Measurements from ENCODE around the gene RUSF1.
"Not testable (repeated sequence)": the region's sequence is repeated elsewhere in the genome, so short reads cannot be mapped to it uniquely, and the experiment has no call there.

RUSF1 gene

GRCh38 chr16:31487071-31487719 is 21.0 kb downstream of the RUSF1 start:
- no peak for DNase-seq (ENCODE audit: low read depth)

DNA sequence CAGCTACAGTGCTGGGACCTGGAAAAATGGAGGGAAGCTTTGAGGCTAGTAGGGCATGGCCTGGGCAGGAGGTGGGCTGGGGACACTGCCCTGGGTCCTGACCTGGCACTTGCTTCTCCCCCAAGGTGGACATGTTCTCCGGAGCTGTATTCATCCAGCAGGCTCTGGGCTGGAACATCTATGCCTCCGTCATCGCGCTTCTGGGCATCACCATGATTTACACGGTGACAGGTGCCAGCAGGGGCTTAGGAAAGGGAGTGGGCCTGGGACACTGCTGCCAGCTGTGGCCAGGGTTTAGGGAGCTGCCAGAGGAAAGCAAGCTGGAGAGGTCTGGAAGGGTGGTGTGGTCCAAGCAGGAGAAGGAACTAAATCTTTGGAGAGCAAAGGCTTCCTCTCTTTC is 22.1 kb downstream of the RUSF1 start:
- DNase-seq (ENCODE audit: low read depth) = no peak

- no peak for DNase-seq (ENCODE audit: low read depth)
Observed at GRCh38 chr16:31485571-31485970, 22.6 kb downstream of the RUSF1 start.

DNA sequence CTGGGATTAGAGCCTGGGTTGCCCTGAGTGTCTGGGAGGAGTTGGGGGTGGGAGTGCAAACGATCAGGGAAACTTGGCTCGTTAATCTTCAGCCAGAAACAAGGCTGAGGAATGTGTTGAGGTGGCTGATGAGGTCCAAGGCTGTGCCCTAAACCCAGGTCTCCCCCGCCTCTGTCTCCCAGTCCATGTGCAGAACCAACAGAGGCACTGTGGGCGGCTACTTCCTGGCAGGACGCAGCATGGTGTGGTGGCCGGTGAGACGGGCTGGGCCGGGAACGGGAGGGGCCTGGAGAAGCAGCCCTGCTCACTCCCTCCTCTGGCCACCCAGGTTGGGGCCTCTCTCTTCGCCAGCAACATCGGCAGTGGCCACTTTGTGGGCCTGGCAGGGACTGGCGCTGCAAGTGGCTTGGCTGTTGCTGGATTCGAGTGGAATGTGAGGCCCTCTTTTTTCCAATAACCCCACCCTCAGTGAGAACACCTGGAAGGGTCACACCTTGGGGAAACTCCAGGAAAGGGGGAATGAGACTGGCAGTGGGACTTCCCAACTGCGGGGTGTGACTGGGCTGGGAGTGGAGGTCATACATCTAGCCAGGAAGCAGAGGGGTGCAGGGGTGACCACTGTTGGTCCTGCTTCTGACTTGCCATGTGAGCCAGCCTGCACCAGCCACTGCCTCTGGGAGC is 23.6 kb downstream of the RUSF1 start:
- DNase-seq (ENCODE audit: low read depth) = no peak

GRCh38 chr16:31484048-31484447 is 24.1 kb downstream of the RUSF1 start:
- DNase-seq (ENCODE audit: low read depth) = not testable (repeated sequence)

DNA sequence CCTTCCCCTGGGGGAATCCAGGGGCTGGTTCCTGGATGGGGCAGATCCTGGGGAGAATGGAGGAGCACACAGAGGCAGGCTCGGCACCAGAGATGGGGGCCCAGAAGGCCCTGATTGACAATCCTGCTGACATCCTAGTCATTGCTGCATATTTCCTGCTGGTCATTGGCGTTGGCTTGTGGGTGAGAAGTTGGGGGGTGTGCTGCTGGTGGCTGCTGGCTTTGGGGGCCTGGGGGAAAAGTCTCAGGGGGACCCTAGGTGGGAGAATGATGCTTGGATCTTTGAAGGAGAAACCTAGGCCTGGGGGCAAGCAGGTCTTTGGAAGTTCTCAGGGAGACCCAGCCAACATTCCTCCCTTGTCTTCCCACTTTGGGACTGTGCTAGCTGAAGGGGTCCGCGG is 25.1 kb downstream of the RUSF1 start, which contains the start of gene SLC5A2:
TSS of gene SLC5A2 (plus strand) at position 43 of the 400 bp plus-strand sequence. CDS start at position 57, 14 bp downstream.
- no peak for DNase-seq (ENCODE audit: low read depth)

GRCh38 chr16:31480851-31481536 is 27.2 kb downstream of the RUSF1 start:
- DNase-seq (ENCODE audit: low read depth) = no peak

DNA sequence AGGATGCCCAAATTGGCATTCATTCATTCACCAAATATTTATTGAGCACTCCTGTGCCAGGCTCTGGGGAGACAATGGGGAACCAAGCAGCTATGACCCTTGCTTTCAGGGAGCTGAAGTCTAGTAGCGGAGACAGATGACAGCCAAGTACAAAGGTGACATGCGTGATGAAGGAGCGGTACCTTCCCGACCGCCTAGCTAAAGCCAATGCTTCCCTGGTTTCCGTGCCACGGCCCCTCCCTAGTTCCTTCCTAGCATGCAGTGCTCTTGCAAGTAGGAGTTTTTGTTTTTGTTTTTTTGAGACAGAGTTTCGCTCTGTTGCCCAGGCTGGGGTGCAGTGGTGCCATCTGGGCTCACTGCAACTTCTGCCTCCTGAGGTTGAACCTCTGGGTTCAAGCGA is 28.4 kb downstream of the RUSF1 start:
- no peak for DNase-seq (ENCODE audit: low read depth)

- DNase-seq (ENCODE audit: low read depth) = no peak
Observed at GRCh38 chr16:31478956-31479355, 29.2 kb downstream of the RUSF1 start.

GRCh38 chr16:31477220-31478216 is 30.7 kb downstream of the RUSF1 start:
- DNase-seq (ENCODE audit: low read depth) = no peak

DNA sequence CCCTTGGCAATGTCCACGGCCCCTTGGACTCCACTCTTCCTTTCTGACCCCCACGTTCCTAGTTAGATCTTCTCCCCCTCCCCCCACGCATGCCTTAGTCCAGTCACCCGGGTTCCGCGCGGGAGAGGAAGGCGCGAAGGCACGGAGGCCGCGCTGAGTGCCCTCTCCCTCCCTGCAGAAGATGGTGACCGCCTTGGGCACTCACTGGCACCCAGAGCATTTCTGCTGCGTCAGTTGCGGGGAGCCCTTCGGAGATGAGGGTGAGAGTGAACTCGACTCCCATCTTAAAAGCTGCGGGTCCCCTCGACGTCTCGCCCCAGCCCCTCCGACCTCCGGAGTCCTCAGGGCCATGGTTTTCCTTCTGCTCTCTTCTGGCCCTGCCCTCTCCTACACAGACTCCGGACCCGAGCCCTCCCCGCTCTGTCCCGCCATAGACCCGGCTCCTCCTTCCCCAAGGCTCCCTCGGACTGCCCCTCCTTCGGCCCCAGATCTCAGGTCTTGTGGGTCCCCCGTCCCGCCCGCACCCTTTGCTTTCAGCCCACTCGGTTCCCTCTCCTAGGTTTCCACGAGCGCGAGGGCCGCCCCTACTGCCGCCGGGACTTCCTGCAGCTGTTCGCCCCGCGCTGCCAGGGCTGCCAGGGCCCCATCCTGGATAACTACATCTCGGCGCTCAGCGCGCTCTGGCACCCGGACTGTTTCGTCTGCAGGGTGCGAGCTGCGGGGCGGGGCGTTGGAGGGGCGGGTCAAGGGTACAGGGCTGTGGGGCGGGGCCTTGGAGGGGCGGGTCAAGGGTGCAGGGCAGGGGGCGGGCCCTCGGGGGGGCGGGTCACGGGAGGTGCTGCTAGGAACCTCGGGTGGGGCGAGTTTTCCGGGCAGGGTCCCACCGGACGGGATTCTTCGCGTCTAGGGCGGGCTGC is 31.6 kb downstream of the RUSF1 start:
- peak; percentile 81 for DNase-seq (ENCODE audit: low read depth)

DNA sequence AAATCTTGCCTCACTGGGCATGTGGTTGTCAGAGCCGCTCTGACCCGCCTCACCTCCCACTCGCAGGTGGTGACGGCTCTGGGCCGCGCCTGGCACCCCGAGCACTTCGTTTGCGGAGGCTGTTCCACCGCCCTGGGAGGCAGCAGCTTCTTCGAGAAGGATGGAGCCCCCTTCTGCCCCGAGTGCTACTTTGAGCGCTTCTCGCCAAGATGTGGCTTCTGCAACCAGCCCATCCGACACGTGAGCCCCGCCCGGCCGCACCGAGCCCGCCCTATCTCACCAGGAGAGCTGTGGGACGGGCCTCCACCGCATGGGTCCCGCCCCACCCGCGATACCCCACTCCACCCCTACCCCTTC is 32.3 kb downstream of the RUSF1 start:
- DNase-seq (ENCODE audit: low read depth) = no peak

GRCh38 chr16:31474773-31475738 is 33.1 kb downstream of the RUSF1 start:
- no peak for DNase-seq (ENCODE audit: low read depth)

DNA sequence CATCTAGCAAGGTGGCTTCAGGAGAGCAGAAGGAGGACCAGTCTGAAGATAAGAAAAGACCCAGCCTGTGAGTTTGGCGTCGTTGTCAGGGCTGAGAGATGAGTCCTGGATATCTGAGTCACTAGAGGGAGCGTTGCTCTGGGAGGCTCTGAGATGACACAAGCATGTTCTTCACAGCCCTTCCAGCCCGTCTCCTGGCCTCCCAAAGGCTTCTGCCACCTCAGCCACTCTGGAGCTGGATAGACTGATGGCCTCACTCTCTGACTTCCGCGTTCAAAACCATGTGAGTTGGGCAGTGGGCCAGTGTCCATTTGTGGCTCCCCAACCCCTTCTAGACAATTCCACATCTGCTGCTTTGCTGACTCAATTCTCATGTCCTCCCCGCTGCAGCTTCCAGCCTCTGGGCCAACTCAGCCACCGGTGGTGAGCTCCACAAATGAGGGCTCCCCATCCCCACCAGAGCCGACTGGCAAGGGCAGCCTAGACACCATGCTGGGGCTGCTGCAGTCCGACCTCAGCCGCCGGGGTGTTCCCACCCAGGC is 33.9 kb downstream of the RUSF1 start:
- DNase-seq (ENCODE audit: low read depth) = no peak

GRCh38 chr16:31473264-31473984 is 34.8 kb downstream of the RUSF1 start:
- no peak for DNase-seq (ENCODE audit: low read depth)

- DNase-seq (ENCODE audit: low read depth) = no peak
Observed at GRCh38 chr16:31472709-31473203, 35.4 kb downstream of the RUSF1 start.

DNA sequence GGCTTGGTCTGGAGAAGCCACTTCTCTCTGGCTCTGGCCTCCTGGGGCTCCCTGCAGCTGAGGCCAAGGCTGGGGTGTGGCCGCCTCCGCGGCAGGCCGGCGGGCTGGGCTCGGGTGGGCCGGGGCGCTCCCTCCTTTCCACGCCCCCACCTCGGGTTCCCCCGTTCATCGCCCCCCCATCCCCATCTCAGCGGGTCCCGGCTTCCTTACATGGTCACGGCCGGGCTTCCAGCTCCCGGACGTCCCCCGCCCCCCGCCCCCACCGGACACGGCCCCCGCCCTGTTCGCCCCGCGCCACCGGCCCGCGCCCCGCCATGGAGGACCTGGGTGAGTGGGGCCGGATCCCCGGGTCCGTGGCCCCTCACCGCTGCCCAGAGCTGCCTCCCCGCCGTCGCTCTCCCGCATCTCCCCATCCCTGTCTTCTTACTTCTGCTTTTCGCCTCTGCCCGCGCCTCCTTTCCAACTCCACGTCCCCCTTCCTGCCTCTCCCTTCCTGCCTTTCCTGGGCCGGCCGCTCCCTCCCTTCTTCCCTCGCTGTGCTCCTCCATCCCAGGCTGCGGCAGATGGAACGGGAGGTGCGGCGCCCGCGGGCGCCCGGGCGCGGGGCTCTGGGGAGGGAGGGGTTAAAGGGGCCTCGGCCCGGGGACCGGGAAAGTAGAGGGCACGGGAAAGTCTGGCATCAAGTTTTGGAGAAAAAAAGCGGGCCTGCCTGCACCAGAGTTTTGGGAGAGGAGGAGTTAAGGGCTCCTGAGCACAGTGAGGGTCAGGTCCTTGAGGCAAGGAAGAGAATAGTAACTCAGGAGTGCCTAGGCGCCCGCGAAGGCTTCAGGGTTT is 36.1 kb downstream of the RUSF1 start, which contains the start of gene TGFB1I1:
TSS of gene TGFB1I1 (plus strand) at position 278 of the 834 bp plus-strand sequence. CDS start at position 315, 37 bp downstream.
- DNase-seq (ENCODE audit: low read depth) = no peak

Measured in stimulated activated CD8-positive, alpha-beta memory T cell treated with anti-CD3 and anti-CD28 coated beads, Interleukin-7, amount 100 ng/mL, for 24 hours (primary cell).